HG03095 (cell line): Measurements from ENCODE around the gene LARGE1.
"Not testable (repeated sequence)": the region's sequence is repeated elsewhere in the genome, so short reads cannot be mapped to it uniquely, and the experiment has no call there.

Experiments
- ATAC-seq: cut with Tn5 transposase; IDR thresholded peaks from one replicate; pipeline ENCODE4 v1.9.1; 2021; ENCODE audit warnings: moderate library complexity; ENCODE audit not compliant: unreplicated experiment

Gene LARGE1

DNA sequence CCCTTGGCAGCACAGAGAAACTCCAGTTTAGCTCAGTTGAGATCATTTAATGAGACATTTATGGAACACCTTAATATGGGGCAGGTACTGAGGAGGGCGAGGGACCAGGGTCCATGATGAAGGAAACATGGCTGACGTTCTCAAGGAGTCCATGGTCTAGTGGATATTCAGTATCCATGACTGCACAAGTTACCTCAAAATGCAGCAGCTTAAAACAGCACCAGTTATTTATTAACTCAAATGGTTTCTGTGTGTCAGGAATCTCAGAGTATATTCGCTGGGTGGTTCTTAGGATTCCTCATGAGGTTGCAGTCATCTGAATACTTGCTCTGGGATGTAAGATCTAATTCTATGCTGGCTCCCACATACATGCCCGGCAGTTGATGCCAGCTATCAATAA, 346.8 kb downstream of the LARGE1 start:
- ATAC-seq, result no peak

- ATAC-seq, result no peak
Measured at GRCh38 chr22:33572086-33572485, 348.2 kb downstream of the LARGE1 start.

GRCh38 chr22:33570110-33570509, 350.2 kb downstream of the LARGE1 start:
- ATAC-seq, result no peak

DNA sequence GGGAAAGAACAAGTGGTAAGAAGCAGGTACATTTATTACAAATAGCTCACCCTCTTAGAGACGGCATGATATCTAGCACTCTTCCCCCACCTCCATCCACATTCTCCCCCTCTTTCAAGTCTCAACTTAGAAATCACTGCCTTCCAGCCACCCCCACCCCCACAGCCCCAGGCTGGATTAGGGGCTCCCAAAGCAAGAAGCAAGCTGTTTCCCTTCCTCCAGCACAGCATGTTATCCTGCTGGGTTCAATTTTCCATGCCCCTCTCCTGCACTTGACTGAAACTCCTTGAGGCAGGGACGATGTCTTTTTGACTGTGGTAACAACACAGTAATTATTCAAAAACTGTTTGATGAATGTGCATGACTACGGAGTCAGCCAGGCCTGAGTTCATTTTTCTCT, 350.7 kb downstream of the LARGE1 start:
- ATAC-seq, result no peak

DNA sequence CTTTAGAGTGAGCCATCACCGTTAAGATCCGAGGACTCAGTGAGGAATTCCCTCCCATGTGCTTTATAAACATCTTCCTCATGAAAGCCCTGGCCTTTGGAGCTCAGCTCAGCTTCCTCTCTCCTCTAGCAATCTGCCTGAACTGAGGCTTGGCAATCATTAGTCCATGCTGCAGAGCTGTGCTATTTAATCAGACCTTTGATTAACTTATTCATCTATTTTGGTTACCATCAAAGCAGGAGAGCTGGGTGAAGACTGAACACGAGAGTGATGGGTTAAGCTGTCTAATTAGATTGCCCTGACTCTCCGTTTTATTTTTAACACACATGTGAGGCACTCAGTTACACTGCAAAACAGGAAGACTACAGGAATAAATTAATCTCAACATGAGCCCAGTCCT, 351.3 kb downstream of the LARGE1 start:
- ATAC-seq, result no peak

DNA sequence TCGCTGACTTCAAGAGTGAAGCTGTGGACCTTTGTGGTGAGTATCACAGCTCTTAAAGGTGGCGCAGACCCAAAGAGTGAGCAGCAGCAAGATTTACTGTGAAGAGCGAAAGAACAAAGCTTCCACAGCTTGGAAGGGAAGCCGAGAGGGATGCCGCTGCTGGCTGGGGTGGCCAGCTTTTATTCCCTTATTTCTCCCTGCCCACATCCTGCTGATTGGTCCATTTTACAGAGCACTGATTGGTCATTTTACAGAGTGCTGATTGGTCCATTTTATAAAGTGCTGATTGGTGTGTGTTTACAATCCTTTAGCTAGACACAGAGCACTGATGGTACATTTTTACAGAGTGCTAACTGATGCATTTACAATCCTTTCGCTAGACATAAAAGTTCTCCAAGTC, 353.8 kb downstream of the LARGE1 start:
- not testable (repeated sequence) for ATAC-seq

DNA sequence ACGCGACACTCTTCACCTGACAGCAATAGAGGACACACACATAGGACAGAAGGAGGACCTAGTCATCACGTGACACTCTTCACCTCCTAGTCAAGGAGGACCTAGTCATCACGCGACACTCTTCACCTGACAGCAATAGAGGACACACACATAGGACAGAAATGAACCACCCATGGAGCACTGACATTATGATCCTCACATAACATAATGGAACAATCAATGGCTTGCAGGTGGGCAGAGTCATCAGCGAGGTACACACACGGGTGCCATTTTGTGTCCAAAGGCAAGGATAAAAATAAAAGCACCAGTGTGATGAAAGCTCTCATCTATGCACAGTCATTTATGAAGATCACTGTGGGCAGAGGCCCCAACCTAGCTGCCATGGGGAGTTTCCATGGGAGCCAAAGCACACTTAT, 354.7 kb downstream of the LARGE1 start:
- ATAC-seq, result no peak

DNA sequence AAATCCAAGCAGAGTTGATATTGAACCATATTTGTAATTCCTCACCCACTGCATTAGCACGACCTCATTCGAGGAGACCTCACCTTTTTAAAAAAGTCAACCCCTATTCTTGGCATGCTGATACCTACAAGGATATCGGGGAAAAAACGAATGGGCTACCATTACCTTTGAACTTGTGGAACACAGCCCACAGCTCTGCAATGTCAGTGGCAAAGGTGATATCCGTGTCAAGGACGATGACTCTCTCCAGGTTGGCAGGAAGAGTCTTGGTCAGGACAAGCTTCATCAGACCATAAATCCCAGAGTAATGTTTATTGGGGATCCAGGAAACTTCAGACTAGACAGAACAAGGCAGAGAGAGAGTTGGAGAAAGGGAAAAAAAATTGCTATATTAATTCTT, 355.6 kb downstream of the LARGE1 start:
- no peak for ATAC-seq

DNA sequence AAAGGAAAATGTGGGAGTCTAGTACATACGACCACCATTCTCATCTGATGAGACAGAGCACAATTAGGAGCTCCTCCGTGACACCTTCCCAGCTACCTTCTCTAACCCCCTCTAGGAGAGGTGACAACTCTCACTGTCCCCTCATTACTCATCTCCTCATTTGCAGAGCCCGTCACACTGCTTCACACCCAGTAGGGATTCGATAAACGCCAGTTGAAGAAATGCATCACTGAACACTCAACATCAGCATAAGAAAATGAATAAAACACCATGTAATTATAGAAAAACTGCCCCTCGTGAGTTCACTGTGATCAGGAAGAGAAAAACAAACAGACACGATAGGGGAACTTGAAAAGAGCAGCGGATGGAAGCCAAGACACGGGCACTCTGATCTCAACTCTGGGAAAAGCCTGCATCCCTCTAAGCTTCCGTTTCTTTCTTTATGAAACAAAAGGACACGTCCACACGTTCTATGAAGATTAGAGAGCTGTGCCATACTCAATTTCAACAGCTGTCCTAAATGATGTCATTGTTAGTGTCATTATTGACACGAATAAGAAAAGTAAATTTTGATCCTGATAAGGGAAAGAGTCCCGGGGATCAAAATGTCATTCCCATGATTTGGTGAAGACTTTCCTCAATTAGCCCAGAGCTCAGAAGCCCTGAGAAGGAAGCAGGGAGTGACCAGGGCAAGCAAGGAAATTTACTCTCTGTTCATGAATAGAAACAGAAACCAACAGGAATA, 356.9 kb downstream of the LARGE1 start:
- ATAC-seq, result no peak

GRCh38 chr22:33562501-33562900, 357.8 kb downstream of the LARGE1 start:
- ATAC-seq, result no peak

- no peak for ATAC-seq
Measured at GRCh38 chr22:33561149-33561807, 359.0 kb downstream of the LARGE1 start.

GRCh38 chr22:33557836-33558235, 362.4 kb downstream of the LARGE1 start:
- no peak for ATAC-seq

DNA sequence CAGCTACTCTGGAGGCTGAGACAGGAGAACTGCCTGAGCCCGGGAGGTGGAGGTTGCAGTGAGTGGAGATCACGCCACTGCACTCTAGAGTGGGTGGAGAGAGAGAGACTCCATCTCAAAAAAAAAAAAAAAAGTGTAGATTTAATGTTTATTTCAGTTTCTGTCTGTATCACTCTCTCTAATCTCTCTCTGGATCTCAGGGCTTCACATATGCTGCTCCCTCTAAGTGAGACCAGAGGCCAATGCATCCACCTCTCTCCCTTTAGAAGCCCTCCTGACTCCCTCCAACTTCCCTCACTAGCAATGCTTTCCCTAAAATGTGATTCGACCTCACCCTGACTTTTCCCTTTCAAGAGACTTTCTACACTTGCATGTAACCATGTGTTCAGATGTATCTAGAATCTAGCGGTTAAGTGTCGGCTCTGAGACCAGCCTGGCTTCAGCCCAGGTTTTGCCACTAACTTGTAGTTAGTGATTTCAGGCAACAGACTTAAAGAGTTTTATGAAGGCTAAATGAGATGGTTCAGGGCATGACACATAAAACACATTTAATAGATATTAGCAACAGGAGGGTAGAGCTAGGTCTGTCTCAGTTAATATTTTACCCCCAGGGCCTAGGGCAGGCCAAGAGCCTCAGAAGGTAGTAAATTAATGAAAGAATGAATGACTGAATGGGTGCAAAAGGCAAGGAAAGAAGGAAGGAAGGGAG, 364.3 kb downstream of the LARGE1 start:
- no peak for ATAC-seq

DNA sequence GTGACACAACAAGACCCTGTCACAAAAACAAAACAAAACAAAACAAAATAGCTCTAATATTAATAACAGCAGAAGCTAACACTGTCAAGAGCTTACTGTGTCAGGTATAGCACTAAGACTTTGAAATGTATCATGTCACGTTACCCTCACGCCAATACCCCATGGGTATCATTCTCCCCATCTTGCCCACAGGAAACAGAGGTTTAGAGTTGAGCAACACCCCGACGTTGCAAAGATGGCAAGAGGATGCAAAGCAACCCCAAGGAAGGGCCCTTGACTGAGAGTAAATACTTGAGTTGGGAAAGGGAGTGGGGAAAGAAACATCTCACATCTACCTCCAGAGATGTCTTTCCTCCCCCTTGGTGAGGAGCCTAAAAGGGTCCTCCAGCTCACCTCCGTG, 366.8 kb downstream of the LARGE1 start:
- ATAC-seq, result no peak

- ATAC-seq, result no peak
Measured at GRCh38 chr22:33544707-33545106, 375.6 kb downstream of the LARGE1 start.

GRCh38 chr22:33542722-33543121, 377.6 kb downstream of the LARGE1 start:
- ATAC-seq, result no peak

DNA sequence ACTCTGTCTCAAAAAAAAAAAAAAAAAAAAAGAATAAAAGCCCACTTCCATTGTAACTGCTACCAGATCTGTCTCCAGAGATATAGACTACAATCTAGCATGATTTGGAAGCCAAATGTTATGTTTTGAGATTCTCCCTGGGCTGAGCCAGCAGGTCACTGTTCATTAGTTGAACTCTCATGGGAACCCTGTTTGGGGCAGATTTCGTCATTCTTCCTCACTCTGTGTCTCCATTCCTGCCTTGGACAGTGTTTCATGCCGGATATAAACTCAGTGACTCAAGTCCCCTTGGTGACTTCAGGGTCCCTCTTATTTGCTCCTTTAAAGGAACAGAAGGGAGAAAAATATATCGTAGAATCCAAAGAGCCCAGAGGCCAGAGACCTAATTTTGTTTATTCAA, 378.1 kb downstream of the LARGE1 start:
- ATAC-seq, result no peak

DNA sequence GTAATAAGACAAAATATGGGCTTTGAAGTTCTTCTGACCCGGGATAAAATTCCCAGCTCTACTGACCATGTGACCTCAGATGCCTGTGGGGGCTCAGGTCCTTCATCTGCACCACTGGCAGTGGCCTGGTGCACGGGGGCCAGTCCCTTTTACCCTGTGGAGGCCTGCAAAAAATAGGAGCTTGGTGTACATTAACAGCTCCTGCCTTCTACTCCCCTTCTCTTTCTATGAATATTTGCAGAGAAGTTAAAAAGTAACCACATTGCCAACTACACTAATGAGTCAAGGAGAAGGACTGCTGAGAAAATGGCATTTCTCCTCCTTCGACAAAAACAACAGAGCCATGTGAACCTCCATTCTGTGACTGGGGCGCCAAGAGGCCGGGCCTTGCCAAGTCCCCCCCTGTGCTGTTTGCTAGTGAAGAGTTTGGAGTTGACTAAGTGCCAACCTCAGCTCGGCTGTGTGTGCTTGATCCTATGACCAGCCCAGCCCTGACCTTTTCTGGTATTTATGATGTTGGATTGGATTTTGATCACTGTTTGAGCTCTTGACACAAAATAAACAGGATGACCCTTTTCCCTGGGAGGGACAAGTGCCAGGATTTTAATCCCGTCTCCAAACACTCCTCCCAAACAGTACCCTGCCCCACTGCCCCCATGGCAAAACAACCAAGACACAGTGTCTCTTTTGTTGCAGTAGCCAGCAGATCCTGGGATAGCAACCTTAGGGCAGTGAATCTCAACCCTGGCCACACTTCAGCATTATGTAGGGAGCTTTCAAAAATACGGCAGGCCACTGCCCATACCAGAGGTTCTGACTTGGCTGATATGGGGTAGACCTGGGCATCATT, 380.1 kb downstream of the LARGE1 start:
- ATAC-seq, result no peak

DNA sequence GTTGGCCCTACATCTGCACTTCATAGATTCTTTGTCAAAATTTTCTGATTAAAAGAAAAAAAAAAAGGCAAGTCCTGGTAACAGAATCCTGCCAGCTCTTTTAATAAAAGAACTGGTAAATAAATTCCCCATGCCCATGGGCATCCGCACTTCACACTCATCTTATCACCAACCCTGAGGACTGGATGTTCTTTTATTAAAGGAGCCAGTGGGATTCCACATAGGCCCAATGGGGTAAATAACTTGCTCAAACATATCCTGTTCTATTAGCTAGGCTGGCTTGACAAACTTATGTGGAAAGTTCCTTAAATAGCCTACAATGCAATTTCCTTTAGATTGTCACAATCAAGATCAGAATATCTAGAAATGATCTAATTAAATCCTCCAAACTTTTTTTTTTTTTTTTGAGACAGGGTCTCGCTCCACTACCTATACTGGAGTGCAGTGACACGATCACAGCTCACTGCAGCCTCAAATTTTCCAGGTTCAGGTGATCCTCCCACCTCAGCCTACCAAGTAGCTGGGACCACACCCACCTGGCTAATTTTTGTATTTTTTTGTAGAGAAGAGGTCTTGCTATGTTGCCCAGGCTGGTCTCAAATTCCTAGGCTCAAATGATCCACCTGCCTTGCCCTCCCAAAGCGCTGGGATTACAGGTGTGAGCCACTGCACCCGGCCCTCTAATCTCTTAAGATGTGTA, 380.9 kb downstream of the LARGE1 start:
- no peak for ATAC-seq

GRCh38 chr22:33538277-33538885, 381.9 kb downstream of the LARGE1 start:
- ATAC-seq, result no peak
